ENCODE data around the gene FOXK2.

GRCh38 chr17:82503094-82503727, 16.3 kb upstream of the FOXK2 start:
- TF ChIP-seq EZH2 (IDR thresholded peaks at IDR 0.05), result no peak
- TF ChIP-seq POLR2AphosphoS5 (IDR thresholded peaks at IDR 0.05; ENCODE audit: borderline replicate concordance, low read depth, low read length), result no peak
